Gastroesophageal sphincter (tissue), 3 donors: ENCODE results near the gene PNPLA7.

ENCODE experiments used
- CTCF ChIP-seq, 4 experiments: fragments of 200-600 bp in 2 of 4; fragments of 450-650 bp in 2 of 4; sonication (generic) in 1 of 4; IDR thresholded peaks; one replicate each; pipeline ENCODE4 v1.5.1; 2017 to 2019; ENCODE audit warnings: antibody characterized with exemption in 4 of 4, mild to moderate bottlenecking in 2 of 4, moderate library complexity in 2 of 4
- POLR2A ChIP-seq, 2 donors: fragments of 450-650 bp; IDR thresholded peaks; one replicate each; pipeline ENCODE4 v1.6.1; 2017; ENCODE audit warnings: antibody characterized with exemption in 2 of 2, mild to moderate bottlenecking in 2 of 2, moderate library complexity in 1 of 2
- POLR2AphosphoS5 ChIP-seq: sonication (generic); formaldehyde crosslinking; IDR thresholded peaks from one replicate; pipeline ENCODE4 v1.6.1; 2017; ENCODE audit warnings: antibody characterized with exemption

- TF ChIP-seq POLR2AphosphoS5 (no peak), POLR2A (IDR thresholded peaks at IDR 0.05) (no peak), CTCF (IDR thresholded peaks at IDR 0.05) (no peak)
Observed at GRCh38 chr9:137455359-137455991, 94.7 kb downstream of the PNPLA7 start.
